SK-N-SH treated with all-trans-retinoic acid at 6 μM for 48 hours (cell line): ENCODE measurements around the gene PDE6A.

Experiments
- ATAC-seq: fragments of 200-7000 bp; cut with Tn5 transposase; 3 replicates; pipeline ENCODE4 v1.9.1; 2020; ENCODE audit warnings: mild to moderate bottlenecking, moderate library complexity
- ARNTL ChIP-seq: fragments of 450-650 bp; formaldehyde crosslinking; IDR thresholded peaks from 2 replicates; pipeline ENCODE4 v1.5.0; 2020; ENCODE audit warnings: low read depth, mild to moderate bottlenecking, moderate library complexity, borderline replicate concordance
- BACH2 ChIP-seq: fragments of 250-450 bp; sonication (Bioruptor Pico); IDR thresholded peaks from 2 replicates; pipeline ENCODE4 v1.9.0; 2021; ENCODE audit warnings: mild to moderate bottlenecking, borderline replicate concordance
- CSDC2 ChIP-seq: fragments of 250-450 bp; sonication (Bioruptor Pico); IDR thresholded peaks from 2 replicates; pipeline ENCODE4 v1.5.0; 2020; ENCODE audit warnings: mild to moderate bottlenecking, moderate library complexity
- ESRRG ChIP-seq: fragments of 250-450 bp; sonication (Bioruptor Pico); IDR thresholded peaks from 2 replicates; pipeline ENCODE4 v1.6.1; 2021; ENCODE audit warnings: mild to moderate bottlenecking
- GLIS3 ChIP-seq: fragments of 250-450 bp; sonication (Bioruptor Pico); IDR thresholded peaks from 2 replicates; pipeline ENCODE4 v1.5.0; 2020; ENCODE audit warnings: mild to moderate bottlenecking, moderate library complexity
- ISL1 ChIP-seq: fragments of 250-450 bp; sonication (Bioruptor Pico); IDR thresholded peaks from 2 replicates; pipeline ENCODE4 v2.1.2; 2022; ENCODE audit warnings: mild to moderate bottlenecking, moderate library complexity
- OSR1 ChIP-seq: fragments of 250-450 bp; sonication (Bioruptor Pico); IDR thresholded peaks from 2 replicates; pipeline ENCODE4 v1.8.0; 2022; ENCODE audit warnings: moderate library complexity, mild to moderate bottlenecking, inconsistent platforms
- RARB ChIP-seq: fragments of 250-450 bp; sonication (Bioruptor Pico); IDR thresholded peaks from 2 replicates; pipeline ENCODE4 v1.8.0; 2021; ENCODE audit warnings: mild to moderate bottlenecking, moderate library complexity
- SNAI2 ChIP-seq: fragments of 250-450 bp; sonication (Bioruptor Pico); IDR thresholded peaks from 2 replicates; pipeline ENCODE4 v1.5.0; 2020; ENCODE audit warnings: mild to moderate bottlenecking, moderate library complexity
- TOX ChIP-seq: fragments of 250-450 bp; sonication (Bioruptor Pico); IDR thresholded peaks from 2 replicates; pipeline ENCODE4 v1.8.0; 2021; ENCODE audit warnings: mild to moderate bottlenecking, moderate library complexity, borderline replicate concordance
- ZC3H10 ChIP-seq: fragments of 250-450 bp; sonication (Bioruptor Pico); IDR thresholded peaks from 2 replicates; pipeline ENCODE4 v1.5.1; 2021; ENCODE audit warnings: mild to moderate bottlenecking, moderate library complexity
- ZFP3 ChIP-seq: fragments of 250-450 bp; sonication (Bioruptor Pico); IDR thresholded peaks from 2 replicates; pipeline ENCODE4 v1.5.0; 2020; ENCODE audit warnings: mild to moderate bottlenecking, moderate library complexity
- ZFP30 ChIP-seq: fragments of 450-650 bp; formaldehyde crosslinking; IDR thresholded peaks from 2 replicates; pipeline ENCODE4 v1.5.0; 2022; ENCODE audit warnings: mild to moderate bottlenecking, moderate library complexity
- ZNF565 ChIP-seq: fragments of 450-650 bp; formaldehyde crosslinking; conservative IDR thresholded peaks from 2 replicates; pipeline ENCODE4 v1.5.0; 2020; ENCODE audit warnings: low read depth, mild to moderate bottlenecking, moderate library complexity
- ZNF70 ChIP-seq: fragments of 450-650 bp; formaldehyde crosslinking; IDR thresholded peaks from 2 replicates; pipeline ENCODE4 v1.5.0; 2020; ENCODE audit warnings: mild to moderate bottlenecking, moderate library complexity
- ZNF8 ChIP-seq: fragments of 450-650 bp; formaldehyde crosslinking; IDR thresholded peaks from 2 replicates; pipeline ENCODE4 v1.5.0; 2020; ENCODE audit warnings: mild to moderate bottlenecking, moderate library complexity
- TF ChIP-seq, protein P1 (sequence below): fragments of 250-450 bp; sonication (Bioruptor Pico); IDR thresholded peaks from 2 replicates; pipeline ENCODE4 v1.8.0; 2021; ENCODE audit warnings: low read depth, mild to moderate bottlenecking, moderate library complexity, borderline replicate concordance
- TF ChIP-seq, protein P2 (sequence below): fragments of 250-450 bp; sonication (Bioruptor Pico); IDR thresholded peaks from 2 replicates; pipeline ENCODE4 v1.5.0; 2020; ENCODE audit warnings: mild to moderate bottlenecking, moderate library complexity
- TF ChIP-seq, protein P3 (sequence below): fragments of 250-450 bp; sonication (Bioruptor Pico); IDR thresholded peaks from 2 replicates; pipeline ENCODE4 v1.5.1; 2020; ENCODE audit warnings: low read depth, mild to moderate bottlenecking, moderate library complexity
- TF ChIP-seq, protein P4 (sequence below): fragments of 250-450 bp; sonication (Bioruptor Pico); IDR thresholded peaks from 2 replicates; pipeline ENCODE4 v1.8.0; 2020; ENCODE audit warnings: mild to moderate bottlenecking, moderate library complexity, borderline replicate concordance
- TF ChIP-seq, protein P5 (sequence below): fragments of 250-450 bp; sonication (Bioruptor Pico); IDR thresholded peaks from 2 replicates; pipeline ENCODE4 v1.5.1; 2021; ENCODE audit warnings: mild to moderate bottlenecking, moderate library complexity

PDE6A gene

DNA sequence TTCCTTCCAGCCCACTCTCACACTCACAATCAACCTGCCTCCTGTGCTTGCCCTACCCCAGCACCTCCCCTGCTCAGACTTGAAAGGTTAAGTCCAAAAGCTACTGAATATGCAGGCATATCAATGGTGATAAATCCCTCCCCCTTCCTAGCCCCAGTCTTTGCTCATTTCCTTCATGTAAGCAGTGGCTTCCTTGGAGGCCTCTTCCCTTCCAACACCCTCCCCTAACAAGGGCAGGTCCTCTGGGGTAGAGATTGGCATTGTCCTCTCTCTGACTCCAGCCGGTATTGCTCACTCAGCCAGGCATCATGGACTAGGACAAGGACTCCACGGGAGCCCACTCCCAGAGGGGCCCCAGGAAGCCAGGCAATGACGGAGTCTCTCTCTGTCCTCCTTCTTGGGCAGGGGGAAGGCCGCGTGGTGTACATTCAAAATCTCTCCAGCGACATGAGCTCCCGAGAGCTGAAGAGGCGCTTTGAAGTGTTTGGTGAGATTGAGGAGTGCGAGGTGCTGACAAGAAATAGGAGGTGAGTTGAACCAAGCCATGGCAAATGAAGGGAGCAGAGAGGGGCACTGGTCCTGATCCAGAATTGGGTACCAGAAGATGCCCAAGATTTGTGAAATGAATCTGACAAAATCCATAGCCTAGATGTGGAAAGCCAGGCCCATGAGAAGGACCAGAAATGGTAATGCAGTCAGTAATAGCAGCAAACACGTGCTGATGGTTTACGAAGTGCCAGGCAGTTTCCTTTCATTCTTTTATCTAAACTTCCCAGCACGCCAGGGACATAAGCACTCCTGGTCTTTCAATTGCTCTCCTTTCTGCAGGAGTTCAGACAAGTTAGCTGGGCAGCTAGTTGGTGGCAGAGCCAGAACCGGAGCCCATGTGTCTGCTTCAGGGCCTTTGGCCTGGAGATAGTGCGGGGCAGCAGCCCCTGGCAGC lies 102.5 kb downstream of the PDE6A start:
- TF ChIP-seq ZFP3 (no peak), ESRRG (CRISPR knock-in tag) (no peak), ZC3H10 (no peak), TOX (CRISPR knock-in tag) (no peak), ZFP30 (CRISPR knock-in tag) (no peak), SNAI2 (no peak), CSDC2 (no peak), ZNF8 (CRISPR knock-in tag) (no peak), ZNF565 (no peak)
- TF ChIP-seq, protein P1, sequence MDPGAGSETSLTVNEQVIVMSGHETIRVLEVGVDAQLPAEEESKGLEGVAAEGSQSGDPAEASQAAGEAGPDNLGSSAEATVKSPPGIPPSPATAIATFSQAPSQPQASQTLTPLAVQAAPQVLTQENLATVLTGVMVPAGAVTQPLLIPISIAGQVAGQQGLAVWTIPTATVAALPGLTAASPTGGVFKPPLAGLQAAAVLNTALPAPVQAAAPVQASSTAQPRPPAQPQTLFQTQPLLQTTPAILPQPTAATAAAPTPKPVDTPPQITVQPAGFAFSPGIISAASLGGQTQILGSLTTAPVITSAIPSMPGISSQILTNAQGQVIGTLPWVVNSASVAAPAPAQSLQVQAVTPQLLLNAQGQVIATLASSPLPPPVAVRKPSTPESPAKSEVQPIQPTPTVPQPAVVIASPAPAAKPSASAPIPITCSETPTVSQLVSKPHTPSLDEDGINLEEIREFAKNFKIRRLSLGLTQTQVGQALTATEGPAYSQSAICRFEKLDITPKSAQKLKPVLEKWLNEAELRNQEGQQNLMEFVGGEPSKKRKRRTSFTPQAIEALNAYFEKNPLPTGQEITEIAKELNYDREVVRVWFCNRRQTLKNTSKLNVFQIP (CRISPR knock-in tag), result no peak
- TF ChIP-seq, protein P2, sequence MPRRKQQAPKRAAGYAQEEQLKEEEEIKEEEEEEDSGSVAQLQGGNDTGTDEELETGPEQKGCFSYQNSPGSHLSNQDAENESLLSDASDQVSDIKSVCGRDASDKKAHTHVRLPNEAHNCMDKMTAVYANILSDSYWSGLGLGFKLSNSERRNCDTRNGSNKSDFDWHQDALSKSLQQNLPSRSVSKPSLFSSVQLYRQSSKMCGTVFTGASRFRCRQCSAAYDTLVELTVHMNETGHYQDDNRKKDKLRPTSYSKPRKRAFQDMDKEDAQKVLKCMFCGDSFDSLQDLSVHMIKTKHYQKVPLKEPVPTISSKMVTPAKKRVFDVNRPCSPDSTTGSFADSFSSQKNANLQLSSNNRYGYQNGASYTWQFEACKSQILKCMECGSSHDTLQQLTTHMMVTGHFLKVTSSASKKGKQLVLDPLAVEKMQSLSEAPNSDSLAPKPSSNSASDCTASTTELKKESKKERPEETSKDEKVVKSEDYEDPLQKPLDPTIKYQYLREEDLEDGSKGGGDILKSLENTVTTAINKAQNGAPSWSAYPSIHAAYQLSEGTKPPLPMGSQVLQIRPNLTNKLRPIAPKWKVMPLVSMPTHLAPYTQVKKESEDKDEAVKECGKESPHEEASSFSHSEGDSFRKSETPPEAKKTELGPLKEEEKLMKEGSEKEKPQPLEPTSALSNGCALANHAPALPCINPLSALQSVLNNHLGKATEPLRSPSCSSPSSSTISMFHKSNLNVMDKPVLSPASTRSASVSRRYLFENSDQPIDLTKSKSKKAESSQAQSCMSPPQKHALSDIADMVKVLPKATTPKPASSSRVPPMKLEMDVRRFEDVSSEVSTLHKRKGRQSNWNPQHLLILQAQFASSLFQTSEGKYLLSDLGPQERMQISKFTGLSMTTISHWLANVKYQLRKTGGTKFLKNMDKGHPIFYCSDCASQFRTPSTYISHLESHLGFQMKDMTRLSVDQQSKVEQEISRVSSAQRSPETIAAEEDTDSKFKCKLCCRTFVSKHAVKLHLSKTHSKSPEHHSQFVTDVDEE (CRISPR knock-in tag), result no peak
- ATAC-seq, result no peak

DNA sequence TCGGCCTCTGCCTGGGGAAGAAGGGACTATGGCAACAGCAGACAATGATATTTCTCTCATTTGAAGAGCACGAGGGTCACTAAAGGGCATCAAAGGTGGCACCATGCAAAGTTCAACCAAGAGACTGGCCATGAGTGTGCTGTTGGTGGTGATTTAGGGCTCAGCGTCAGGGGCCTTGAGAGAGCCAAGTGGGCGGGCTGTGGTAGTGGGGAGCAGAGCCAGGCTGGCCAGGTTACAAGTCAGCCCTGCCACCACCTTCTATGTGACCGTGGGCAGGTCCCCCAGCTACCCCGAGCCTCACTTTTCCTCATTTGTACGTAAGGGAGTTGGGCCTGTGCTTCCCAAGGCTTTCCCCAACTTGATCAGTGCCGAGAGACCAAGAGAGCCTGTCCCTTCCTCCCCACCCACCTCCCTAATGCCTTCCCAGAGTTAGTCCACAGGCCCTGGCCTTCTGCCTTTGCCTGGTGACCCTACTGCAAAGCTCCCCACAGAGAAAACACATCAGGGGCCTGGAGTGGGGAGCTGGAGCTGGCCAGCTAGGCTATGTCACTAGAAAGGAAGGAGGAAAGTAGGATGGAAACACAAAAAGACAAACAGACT lies 104.3 kb downstream of the PDE6A start:
- no peak for ATAC-seq
- TF ChIP-seq, protein P3, sequence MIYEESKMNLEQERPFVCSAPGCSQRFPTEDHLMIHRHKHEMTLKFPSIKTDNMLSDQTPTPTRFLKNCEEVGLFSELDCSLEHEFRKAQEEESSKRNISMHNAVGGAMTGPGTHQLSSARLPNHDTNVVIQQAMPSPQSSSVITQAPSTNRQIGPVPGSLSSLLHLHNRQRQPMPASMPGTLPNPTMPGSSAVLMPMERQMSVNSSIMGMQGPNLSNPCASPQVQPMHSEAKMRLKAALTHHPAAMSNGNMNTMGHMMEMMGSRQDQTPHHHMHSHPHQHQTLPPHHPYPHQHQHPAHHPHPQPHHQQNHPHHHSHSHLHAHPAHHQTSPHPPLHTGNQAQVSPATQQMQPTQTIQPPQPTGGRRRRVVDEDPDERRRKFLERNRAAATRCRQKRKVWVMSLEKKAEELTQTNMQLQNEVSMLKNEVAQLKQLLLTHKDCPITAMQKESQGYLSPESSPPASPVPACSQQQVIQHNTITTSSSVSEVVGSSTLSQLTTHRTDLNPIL (CRISPR knock-in tag), result no peak
- TF ChIP-seq, protein P4, sequence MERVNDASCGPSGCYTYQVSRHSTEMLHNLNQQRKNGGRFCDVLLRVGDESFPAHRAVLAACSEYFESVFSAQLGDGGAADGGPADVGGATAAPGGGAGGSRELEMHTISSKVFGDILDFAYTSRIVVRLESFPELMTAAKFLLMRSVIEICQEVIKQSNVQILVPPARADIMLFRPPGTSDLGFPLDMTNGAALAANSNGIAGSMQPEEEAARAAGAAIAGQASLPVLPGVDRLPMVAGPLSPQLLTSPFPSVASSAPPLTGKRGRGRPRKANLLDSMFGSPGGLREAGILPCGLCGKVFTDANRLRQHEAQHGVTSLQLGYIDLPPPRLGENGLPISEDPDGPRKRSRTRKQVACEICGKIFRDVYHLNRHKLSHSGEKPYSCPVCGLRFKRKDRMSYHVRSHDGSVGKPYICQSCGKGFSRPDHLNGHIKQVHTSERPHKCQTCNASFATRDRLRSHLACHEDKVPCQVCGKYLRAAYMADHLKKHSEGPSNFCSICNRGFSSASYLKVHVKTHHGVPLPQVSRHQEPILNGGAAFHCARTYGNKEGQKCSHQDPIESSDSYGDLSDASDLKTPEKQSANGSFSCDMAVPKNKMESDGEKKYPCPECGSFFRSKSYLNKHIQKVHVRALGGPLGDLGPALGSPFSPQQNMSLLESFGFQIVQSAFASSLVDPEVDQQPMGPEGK (CRISPR knock-in tag), result no peak
- no peak for TF ChIP-seq ZNF8 (CRISPR knock-in tag)
- TF ChIP-seq ZFP3, result no peak
- TF ChIP-seq, protein P5, sequence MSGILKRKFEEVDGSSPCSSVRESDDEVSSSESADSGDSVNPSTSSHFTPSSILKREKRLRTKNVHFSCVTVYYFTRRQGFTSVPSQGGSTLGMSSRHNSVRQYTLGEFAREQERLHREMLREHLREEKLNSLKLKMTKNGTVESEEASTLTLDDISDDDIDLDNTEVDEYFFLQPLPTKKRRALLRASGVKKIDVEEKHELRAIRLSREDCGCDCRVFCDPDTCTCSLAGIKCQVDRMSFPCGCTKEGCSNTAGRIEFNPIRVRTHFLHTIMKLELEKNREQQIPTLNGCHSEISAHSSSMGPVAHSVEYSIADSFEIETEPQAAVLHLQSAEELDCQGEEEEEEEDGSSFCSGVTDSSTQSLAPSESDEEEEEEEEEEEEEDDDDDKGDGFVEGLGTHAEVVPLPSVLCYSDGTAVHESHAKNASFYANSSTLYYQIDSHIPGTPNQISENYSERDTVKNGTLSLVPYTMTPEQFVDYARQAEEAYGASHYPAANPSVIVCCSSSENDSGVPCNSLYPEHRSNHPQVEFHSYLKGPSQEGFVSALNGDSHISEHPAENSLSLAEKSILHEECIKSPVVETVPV, result no peak
- TF ChIP-seq RARB (CRISPR knock-in tag), result no peak
- TF ChIP-seq ZC3H10, result no peak
- no peak for TF ChIP-seq ZNF565
- no peak for TF ChIP-seq OSR1 (CRISPR knock-in tag)
- TF ChIP-seq ESRRG (CRISPR knock-in tag), result no peak
- no peak for TF ChIP-seq SNAI2
- TF ChIP-seq ARNTL (CRISPR knock-in tag), result no peak
- TF ChIP-seq BACH2, result no peak
- no peak for TF ChIP-seq ZFP30 (CRISPR knock-in tag)
- TF ChIP-seq ZNF70, result no peak
- TF ChIP-seq, protein P2 (CRISPR knock-in tag), result no peak
- TF ChIP-seq, protein P1 (CRISPR knock-in tag), result no peak
- no peak for TF ChIP-seq GLIS3
- no peak for TF ChIP-seq ISL1
